Endothelial cell of umbilical vein (primary cell): ENCODE results near the gene UPF2.

ENCODE experiments used
- CTCF ChIP-seq, 2 donors: IDR thresholded peaks; 1 replicate in 1 of 2; 2 replicates in 1 of 2; pipeline ENCODE4 v1.5.1; 2011; ENCODE audit warnings: low read length in 2 of 2, mild to moderate bottlenecking in 2 of 2, moderate library complexity in 2 of 2, control low read depth in 1 of 2, inconsistent platforms in 1 of 2, low read depth in 1 of 2; ENCODE audit not compliant: insufficient read depth in 1 of 2; ENCODE audit errors: extremely low read depth in 1 of 2
- EZH2 ChIP-seq: IDR thresholded peaks from 2 replicates; pipeline ENCODE4 v1.6.1; 2012; ENCODE audit warnings: borderline replicate concordance, low read depth, mild to moderate bottlenecking, moderate library complexity, low read length, inconsistent platforms; ENCODE audit not compliant: severe bottlenecking
- FOS ChIP-seq: IDR thresholded peaks from 2 replicates; pipeline ENCODE4 v1.6.1; 2011; ENCODE audit warnings: mild to moderate bottlenecking, low read length, moderate library complexity, borderline replicate concordance; ENCODE audit not compliant: insufficient read depth

DNA sequence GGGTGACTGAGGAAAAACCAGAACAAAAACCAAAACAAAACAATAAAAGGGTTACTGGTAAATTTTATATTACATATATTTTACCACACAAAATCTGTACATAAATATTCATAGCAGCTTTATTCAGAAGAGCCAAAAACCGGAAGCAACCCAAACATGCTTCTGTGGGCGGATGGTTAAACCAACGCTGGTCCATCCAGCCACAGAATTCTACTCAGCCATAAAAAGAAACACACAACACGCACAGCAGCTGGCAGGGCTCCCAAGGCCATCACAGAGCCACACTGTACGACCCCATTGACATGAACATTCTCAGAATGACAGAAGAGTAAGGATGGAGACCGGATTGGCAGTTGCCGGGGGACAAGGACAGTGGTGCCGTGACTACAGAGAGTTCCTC, 135.9 kb downstream of the UPF2 start:
- TF ChIP-seq FOS: no peak
- TF ChIP-seq EZH2: no peak
- TF ChIP-seq CTCF (IDR thresholded peaks at IDR 0.05; ENCODE audit: extremely low read depth in 1 of 2, insufficient read depth in 1 of 2, low read depth in 1 of 2, low read length in 2 of 2): no peak
